ENCODE results near the gene INPP4A. TPM values are rescaled to one million over a fixed set of nuclear protein-coding genes. Genes with fewer than 3 reads are reported as not detected.

Gene INPP4A
- total RNA-seq, 1 donor from 2014 or later = 18.0 TPM

- Histone ChIP-seq H3K36me3 (ENCODE audit: control insufficient read depth, insufficient read depth, low read length) (no peaks in the 10 kb centered on the region), H3K4me3 (ENCODE audit: low read depth, low read length) (no peak overlapping the region), H3K27me3 (ENCODE audit: control insufficient read depth, insufficient read depth, low read length) (no peaks in the 10 kb centered on the region)
- TF ChIP-seq, protein P1, sequence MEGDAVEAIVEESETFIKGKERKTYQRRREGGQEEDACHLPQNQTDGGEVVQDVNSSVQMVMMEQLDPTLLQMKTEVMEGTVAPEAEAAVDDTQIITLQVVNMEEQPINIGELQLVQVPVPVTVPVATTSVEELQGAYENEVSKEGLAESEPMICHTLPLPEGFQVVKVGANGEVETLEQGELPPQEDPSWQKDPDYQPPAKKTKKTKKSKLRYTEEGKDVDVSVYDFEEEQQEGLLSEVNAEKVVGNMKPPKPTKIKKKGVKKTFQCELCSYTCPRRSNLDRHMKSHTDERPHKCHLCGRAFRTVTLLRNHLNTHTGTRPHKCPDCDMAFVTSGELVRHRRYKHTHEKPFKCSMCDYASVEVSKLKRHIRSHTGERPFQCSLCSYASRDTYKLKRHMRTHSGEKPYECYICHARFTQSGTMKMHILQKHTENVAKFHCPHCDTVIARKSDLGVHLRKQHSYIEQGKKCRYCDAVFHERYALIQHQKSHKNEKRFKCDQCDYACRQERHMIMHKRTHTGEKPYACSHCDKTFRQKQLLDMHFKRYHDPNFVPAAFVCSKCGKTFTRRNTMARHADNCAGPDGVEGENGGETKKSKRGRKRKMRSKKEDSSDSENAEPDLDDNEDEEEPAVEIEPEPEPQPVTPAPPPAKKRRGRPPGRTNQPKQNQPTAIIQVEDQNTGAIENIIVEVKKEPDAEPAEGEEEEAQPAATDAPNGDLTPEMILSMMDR (IDR thresholded peaks at IDR 0.05; ENCODE audit: insufficient read depth, low read length, poor library complexity, severe bottlenecking) = no peak
- no peak for DNase-seq (ENCODE audit: low read depth)
These were observed 28.5 kb downstream of the INPP4A start for GRCh38 chr2:98472961-98473746.

DNA sequence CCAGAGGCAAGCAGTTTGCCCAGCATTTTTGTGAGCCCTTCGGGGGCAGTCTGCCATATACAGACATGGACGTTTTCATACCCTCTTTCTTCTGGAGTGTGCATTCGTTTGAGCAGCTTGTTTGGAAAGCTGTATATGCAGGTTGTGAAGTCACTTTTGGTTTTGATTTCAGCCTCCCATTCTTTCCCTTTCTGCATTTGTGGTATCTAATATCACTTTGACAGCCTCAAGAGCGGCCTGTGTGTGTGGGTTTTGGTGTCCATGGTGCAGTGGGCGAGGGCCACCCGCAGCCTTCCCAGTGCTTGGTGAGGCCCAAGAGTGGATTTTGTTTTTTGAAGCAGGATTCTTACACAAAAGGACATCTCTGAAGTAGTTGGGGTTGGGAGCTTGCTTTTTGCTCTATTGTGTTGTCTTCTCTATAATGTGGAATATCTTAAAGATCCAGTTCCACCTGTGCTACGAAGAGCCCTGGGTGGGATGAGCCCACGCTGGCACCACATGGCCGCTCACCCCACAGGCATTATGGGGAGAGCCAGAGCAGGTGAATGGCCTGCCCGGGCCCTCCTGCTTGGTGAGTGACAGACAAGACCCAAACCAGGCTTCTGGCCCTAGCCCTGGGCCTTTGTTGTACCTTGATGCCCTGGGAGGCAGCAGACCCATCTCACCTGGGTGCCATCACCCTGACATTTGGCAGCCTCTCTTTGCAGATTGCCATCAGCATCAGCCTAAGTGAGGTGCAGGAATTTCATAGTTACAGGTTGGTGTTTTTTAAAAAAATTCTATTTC is 29.5 kb downstream of the INPP4A start:
- Histone ChIP-seq H3K27me3 (ENCODE audit: control insufficient read depth, insufficient read depth, low read length) (no peaks in the 10 kb centered on the region), H3K4me3 (ENCODE audit: low read depth, low read length) (no peak overlapping the region), H3K36me3 (ENCODE audit: control insufficient read depth, insufficient read depth, low read length) (no peaks in the 10 kb centered on the region)
- TF ChIP-seq, protein P1 (IDR thresholded peaks at IDR 0.05; ENCODE audit: insufficient read depth, low read length, poor library complexity, severe bottlenecking) = no peak
- DNase-seq (ENCODE audit: low read depth) = no peak

- Histone ChIP-seq H3K4me3 (ENCODE audit: low read depth, low read length) (no peak overlapping the region), H3K36me3 (ENCODE audit: control insufficient read depth, insufficient read depth, low read length) (no peaks in the 10 kb centered on the region), H3K27me3 (ENCODE audit: control insufficient read depth, insufficient read depth, low read length) (no peaks in the 10 kb centered on the region)
- TF ChIP-seq, protein P1 (IDR thresholded peaks at IDR 0.05; ENCODE audit: insufficient read depth, low read length, poor library complexity, severe bottlenecking) = no peak
- no peak for DNase-seq (ENCODE audit: low read depth)
These were observed 30.4 kb downstream of the INPP4A start for GRCh38 chr2:98474979-98475632.

- DNase-seq (ENCODE audit: low read depth) = no peak
- Histone ChIP-seq H3K27me3 (ENCODE audit: control insufficient read depth, insufficient read depth, low read length) (no peaks in the 10 kb centered on the region), H3K4me3 (ENCODE audit: low read depth, low read length) (no peak overlapping the region), H3K36me3 (ENCODE audit: control insufficient read depth, insufficient read depth, low read length) (no peaks in the 10 kb centered on the region)
- TF ChIP-seq, protein P1 (IDR thresholded peaks at IDR 0.05; ENCODE audit: insufficient read depth, low read length, poor library complexity, severe bottlenecking) = no peak
These were observed 31.7 kb downstream of the INPP4A start for GRCh38 chr2:98476192-98476868.

DNA sequence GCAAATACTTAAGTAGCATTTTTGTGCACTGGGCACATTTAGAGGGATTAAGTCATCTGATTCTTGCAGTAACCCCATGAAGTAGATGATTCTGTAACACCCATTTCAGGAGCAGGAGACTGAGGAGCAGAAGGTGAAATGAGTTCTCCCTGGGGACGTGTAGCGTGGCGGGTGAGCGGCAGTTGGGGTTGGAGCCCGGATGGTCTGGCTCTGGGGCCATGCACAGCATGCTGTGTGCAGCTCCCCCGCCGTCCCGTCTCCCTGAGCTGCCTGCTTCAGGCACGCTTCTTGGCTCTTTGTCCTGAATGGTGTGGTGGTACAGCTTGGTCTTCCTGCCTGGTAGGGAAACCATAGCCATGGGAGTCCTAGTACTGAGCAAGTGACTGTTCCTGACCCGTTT is 32.4 kb downstream of the INPP4A start:
- Histone ChIP-seq H3K4me3 (ENCODE audit: low read depth, low read length) (no peak overlapping the region), H3K27me3 (ENCODE audit: control insufficient read depth, insufficient read depth, low read length) (no peaks in the 10 kb centered on the region), H3K36me3 (ENCODE audit: control insufficient read depth, insufficient read depth, low read length) (no peaks in the 10 kb centered on the region)
- TF ChIP-seq, protein P1 (IDR thresholded peaks at IDR 0.05; ENCODE audit: insufficient read depth, low read length, poor library complexity, severe bottlenecking) = no peak
- no peak for DNase-seq (ENCODE audit: low read depth)
